ENCODE measurements around the gene RBM20.

The RBM20 gene

DNA sequence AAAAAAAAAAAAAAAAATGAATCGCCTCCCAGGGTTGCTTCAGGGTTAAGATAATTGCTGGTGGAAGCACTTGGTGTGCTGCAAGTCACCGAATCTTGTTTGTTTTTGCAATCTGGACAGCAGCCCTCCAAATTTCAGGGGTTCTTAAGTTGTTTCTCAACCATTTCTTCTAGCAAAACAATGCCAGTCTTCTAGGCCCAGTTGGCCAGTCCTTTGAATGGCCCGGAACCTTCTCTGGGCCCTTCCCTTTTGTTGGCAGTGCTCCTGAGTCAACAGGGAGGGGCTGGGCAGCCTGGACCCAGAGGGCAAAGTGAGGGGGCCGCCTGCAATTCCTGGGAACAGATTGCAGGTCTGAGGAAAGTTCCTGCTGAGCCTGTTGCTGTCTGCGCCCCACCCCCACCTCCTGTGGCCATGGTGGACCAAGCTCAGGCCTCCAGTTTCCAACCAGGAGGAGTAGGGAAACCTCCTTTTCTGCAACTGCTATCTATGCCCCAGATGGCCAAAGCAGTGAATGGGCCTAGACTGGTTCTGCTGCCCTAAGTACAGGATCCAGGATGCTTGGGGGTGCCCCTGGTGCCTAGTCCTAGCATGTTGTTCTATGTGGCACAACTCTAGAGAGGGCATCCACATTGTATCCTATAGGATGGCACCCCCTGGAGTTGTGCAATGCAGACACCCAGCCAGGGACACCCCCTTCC lies 196.2 kb downstream of the RBM20 start:
- no peaks in the 10 kb centered on the region for H3K27me3 Mint-ChIP-seq
- DNase-seq (ENCODE audit: low spot score in 2 of 2) (no peak), ATAC-seq (ENCODE audit: low read depth) (no peak)
- no peaks in the 10 kb centered on the region for H3K9me3 Mint-ChIP-seq
- H3K36me3 Mint-ChIP-seq, result peaks cover 3% of the 10 kb centered on the region
- peak overlapping the region; percentile 98 for H3K27ac Mint-ChIP-seq
- H3K4me1 Mint-ChIP-seq, result peaks cover 45% of the 10 kb centered on the region
- H3K4me3 Mint-ChIP-seq, result no peak overlapping the region

- DNase-seq (ENCODE audit: low spot score in 2 of 2), result no peak
- Mint-ChIP-seq H3K4me3 (no peak overlapping the region), H3K4me1 (peaks cover 50% of the 10 kb centered on the region), H3K36me3 (peaks cover 3% of the 10 kb centered on the region), H3K27me3 (no peaks in the 10 kb centered on the region), H3K27ac (peak overlapping the region; percentile 98), H3K9me3 (no peaks in the 10 kb centered on the region)
- no peak for ATAC-seq (ENCODE audit: low read depth)
Observed at GRCh38 chr10:110840923-110841428, 196.8 kb downstream of the RBM20 start.

GRCh38 chr10:110841767-110842267 lies 197.7 kb downstream of the RBM20 start:
- Mint-ChIP-seq H3K36me3 (peaks cover 3% of the 10 kb centered on the region), H3K27me3 (no peaks in the 10 kb centered on the region), H3K27ac (peak overlapping the region; percentile 98), H3K4me1 (peaks cover 53% of the 10 kb centered on the region), H3K9me3 (no peaks in the 10 kb centered on the region), H3K4me3 (peak overlapping the region; percentile 75)
- peak; percentile 77 for ATAC-seq (ENCODE audit: low read depth)
- DNase-seq (ENCODE audit: low spot score in 2 of 2), result peak; percentile 51 to 75

GRCh38 chr10:110842326-110842904 lies 198.3 kb downstream of the RBM20 start:
- ATAC-seq (ENCODE audit: low read depth), result no peak
- H3K9me3 Mint-ChIP-seq, result no peaks in the 10 kb centered on the region
- peak in 1 of 2 donors; percentile 38 for DNase-seq (ENCODE audit: low spot score in 2 of 2)
- H3K36me3 Mint-ChIP-seq, result peaks cover 3% of the 10 kb centered on the region
- peaks cover 57% of the 10 kb centered on the region for H3K4me1 Mint-ChIP-seq
- peak overlapping the region; percentile 75 for H3K4me3 Mint-ChIP-seq
- peak overlapping the region; percentile 98 for H3K27ac Mint-ChIP-seq
- H3K27me3 Mint-ChIP-seq, result no peaks in the 10 kb centered on the region

DNA sequence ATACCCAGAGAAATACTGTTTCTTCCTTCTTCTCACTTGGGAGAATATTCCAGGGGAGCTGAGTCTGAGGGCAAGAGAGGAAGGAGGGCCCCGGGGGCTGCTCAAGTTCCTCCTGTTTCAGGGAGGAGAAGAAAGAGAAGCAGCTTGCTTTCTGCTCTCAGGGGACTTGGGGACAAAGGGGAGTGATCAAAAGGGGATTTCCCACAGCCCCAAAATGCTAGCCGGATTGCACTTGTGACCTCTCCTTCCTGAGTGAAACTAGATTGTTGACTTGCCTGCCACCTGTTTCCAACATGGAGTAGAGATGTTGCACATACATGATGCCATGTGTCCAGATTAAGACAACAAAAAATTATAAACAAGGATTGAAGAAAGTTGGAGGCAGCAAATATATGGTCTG lies 198.9 kb downstream of the RBM20 start:
- Mint-ChIP-seq H3K4me1 (peaks cover 58% of the 10 kb centered on the region), H3K27ac (peak overlapping the region; percentile 98), H3K9me3 (no peaks in the 10 kb centered on the region), H3K36me3 (peaks cover 3% of the 10 kb centered on the region), H3K27me3 (no peaks in the 10 kb centered on the region), H3K4me3 (peak overlapping the region; percentile 75)
- peak; percentile 59 to 83 for DNase-seq (ENCODE audit: low spot score in 2 of 2)
- ATAC-seq (ENCODE audit: low read depth), result peak; percentile 81

DNA sequence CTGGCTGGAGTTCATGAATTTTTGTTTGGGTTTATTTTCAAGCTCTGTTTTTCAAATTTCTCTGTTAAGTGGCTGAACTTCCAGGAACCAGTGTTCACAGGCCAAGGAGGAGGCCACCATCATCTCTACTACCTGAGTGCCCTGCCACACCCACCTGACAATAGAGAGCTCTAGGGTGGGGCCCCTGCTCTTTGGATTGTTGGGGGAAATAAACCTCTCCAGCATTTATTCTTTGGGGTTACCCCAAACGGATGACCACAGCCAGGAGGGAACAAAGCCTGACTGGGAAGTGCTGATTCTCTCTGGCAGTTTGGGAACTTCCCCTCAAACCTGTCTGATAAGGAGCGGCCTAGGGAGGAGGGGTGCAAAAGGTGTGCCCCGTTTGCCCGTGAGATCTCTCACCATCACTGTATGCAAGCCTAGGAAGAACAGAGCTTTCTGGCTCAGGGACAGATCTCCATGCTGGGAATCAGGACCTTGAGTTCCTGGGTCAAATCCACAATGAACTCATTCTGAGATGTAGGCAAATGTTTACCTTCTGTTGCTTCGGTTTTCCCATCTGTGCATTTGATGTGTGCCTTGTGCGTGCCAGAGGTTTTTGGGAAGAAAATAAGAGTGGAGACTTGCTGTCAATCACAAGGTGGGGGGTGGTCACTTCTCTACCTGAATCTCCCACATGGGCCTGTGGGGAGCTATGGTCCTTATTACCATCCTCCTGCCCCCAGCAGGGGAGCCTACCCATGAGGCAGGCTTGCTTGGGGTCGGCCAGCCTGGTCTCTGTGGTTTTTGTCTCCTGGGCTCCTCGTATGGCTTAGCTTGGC lies 199.9 kb downstream of the RBM20 start:
- Mint-ChIP-seq H3K4me1 (peaks cover 65% of the 10 kb centered on the region), H3K4me3 (peak overlapping the region; percentile 28), H3K36me3 (peaks cover 3% of the 10 kb centered on the region), H3K27ac (peak overlapping the region; percentile 98), H3K9me3 (no peaks in the 10 kb centered on the region), H3K27me3 (no peaks in the 10 kb centered on the region)
- DNase-seq (ENCODE audit: low spot score in 2 of 2) (no peak), ATAC-seq (ENCODE audit: low read depth) (no peak)

DNA sequence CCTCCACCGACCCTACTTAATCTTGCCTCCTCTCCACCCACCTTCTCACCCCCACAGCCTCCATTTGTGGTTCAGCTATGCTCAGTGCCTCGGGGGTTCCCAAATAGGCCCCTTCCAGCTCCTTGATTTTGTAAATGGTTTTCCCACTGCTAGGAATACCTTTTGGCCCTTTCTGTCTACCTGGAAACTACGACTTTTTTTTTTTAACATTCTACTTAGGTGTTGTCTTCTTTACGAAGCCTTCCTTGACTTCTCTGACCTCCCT lies 200.4 kb downstream of the RBM20 start:
- H3K4me1 Mint-ChIP-seq, result peaks cover 66% of the 10 kb centered on the region
- DNase-seq (ENCODE audit: low spot score in 2 of 2) (no peak), ATAC-seq (ENCODE audit: low read depth) (no peak)
- no peaks in the 10 kb centered on the region for H3K27me3 Mint-ChIP-seq
- no peaks in the 10 kb centered on the region for H3K9me3 Mint-ChIP-seq
- peak overlapping the region; percentile 98 for H3K27ac Mint-ChIP-seq
- H3K4me3 Mint-ChIP-seq, result no peak overlapping the region
- peaks cover 3% of the 10 kb centered on the region for H3K36me3 Mint-ChIP-seq

- no peak for DNase-seq (ENCODE audit: low spot score in 2 of 2)
- H3K27me3 Mint-ChIP-seq, result no peaks in the 10 kb centered on the region
- no peak for ATAC-seq (ENCODE audit: low read depth)
- H3K27ac Mint-ChIP-seq, result peak overlapping the region; percentile 98
- no peaks in the 10 kb centered on the region for H3K9me3 Mint-ChIP-seq
- peaks cover 70% of the 10 kb centered on the region for H3K4me1 Mint-ChIP-seq
- H3K4me3 Mint-ChIP-seq, result no peak overlapping the region
- peaks cover 3% of the 10 kb centered on the region for H3K36me3 Mint-ChIP-seq
Observed at GRCh38 chr10:110845192-110845755, 201.1 kb downstream of the RBM20 start.

GRCh38 chr10:110845756-110846620 lies 201.9 kb downstream of the RBM20 start:
- Mint-ChIP-seq H3K27me3 (no peaks in the 10 kb centered on the region), H3K9me3 (no peaks in the 10 kb centered on the region), H3K4me3 (peak overlapping the region; percentile 36), H3K36me3 (peaks cover 3% of the 10 kb centered on the region), H3K4me1 (peaks cover 68% of the 10 kb centered on the region), H3K27ac (peak overlapping the region; percentile 98)
- DNase-seq (ENCODE audit: low spot score in 2 of 2) (no peak), ATAC-seq (ENCODE audit: low read depth) (no peak)

DNA sequence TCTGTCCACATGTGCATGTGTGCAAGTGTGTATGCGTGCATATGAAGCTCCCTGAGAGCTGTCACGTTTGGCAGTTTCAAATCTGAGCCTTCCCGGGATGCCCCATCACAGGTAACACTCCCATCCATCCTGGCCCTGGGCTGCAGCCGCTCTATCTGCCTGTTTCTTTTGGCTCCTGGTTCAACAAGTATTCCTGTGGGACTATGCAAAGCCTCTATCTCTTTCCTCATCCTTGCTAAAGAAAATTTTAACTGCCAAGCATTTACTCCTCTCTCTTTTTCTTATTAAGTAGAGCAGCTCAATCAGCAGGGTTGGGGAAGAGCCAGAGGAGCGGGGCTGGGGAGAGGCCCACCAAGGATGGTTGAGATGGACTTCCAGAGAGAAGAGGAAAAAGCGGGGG lies 203.2 kb downstream of the RBM20 start:
- no peak for ATAC-seq (ENCODE audit: low read depth)
- no peak overlapping the region for H3K27ac Mint-ChIP-seq
- no peaks in the 10 kb centered on the region for H3K27me3 Mint-ChIP-seq
- H3K36me3 Mint-ChIP-seq, result peaks cover 3% of the 10 kb centered on the region
- no peaks in the 10 kb centered on the region for H3K9me3 Mint-ChIP-seq
- H3K4me3 Mint-ChIP-seq, result no peak overlapping the region
- peaks cover 60% of the 10 kb centered on the region for H3K4me1 Mint-ChIP-seq
- no peak for DNase-seq (ENCODE audit: low spot score in 2 of 2)

DNA sequence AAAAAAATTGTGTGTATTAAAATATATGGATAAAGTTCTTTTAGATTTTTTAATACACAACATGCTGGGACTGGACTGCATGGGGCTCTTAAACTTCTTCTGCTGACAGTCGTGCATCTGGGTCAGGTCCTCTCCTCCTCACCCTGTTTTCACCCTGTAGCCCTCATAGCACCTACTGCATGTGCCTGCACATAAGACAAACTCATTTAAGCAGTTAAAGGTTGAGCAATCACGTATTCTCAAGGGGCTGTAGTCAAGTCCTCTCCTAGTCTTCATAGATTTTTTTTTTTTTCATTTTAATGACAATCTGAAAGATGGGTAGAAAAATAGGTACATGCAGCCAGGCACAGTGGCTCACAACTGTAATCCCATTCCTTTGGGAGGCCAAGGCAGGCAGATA lies 204.0 kb downstream of the RBM20 start:
- no peak overlapping the region for H3K27ac Mint-ChIP-seq
- peaks cover 60% of the 10 kb centered on the region for H3K4me1 Mint-ChIP-seq

GRCh38 chr10:110850099-110850498 lies 206.0 kb downstream of the RBM20 start:
- no peak for DNase-seq (ENCODE audit: low spot score in 2 of 2)
- Mint-ChIP-seq H3K4me1 (peaks cover 56% of the 10 kb centered on the region), H3K36me3 (peaks cover 2% of the 10 kb centered on the region), H3K4me3 (no peak overlapping the region), H3K9me3 (no peaks in the 10 kb centered on the region), H3K27ac (no peak overlapping the region), H3K27me3 (no peaks in the 10 kb centered on the region)
- no peak for ATAC-seq (ENCODE audit: low read depth)

More for the DNA sequence above, 204.0 kb downstream of the RBM20 start:
- ATAC-seq (ENCODE audit: low read depth), result no peak
- H3K27me3 Mint-ChIP-seq, result no peaks in the 10 kb centered on the region
- H3K4me3 Mint-ChIP-seq, result no peak overlapping the region
- no peaks in the 10 kb centered on the region for H3K9me3 Mint-ChIP-seq
- no peak for DNase-seq (ENCODE audit: low spot score in 2 of 2)
- peaks cover 3% of the 10 kb centered on the region for H3K36me3 Mint-ChIP-seq

GRCh38 chr10:110851020-110851612 lies 207.0 kb downstream of the RBM20 start:
- Mint-ChIP-seq H3K9me3 (no peaks in the 10 kb centered on the region), H3K4me3 (no peak overlapping the region), H3K4me1 (peaks cover 46% of the 10 kb centered on the region), H3K27me3 (no peaks in the 10 kb centered on the region), H3K27ac (no peak overlapping the region), H3K36me3 (no peaks in the 10 kb centered on the region)
- ATAC-seq (ENCODE audit: low read depth), result no peak
- no peak for DNase-seq (ENCODE audit: low spot score in 2 of 2)
